ENCODE measurements around the gene C6orf132.

DNA sequence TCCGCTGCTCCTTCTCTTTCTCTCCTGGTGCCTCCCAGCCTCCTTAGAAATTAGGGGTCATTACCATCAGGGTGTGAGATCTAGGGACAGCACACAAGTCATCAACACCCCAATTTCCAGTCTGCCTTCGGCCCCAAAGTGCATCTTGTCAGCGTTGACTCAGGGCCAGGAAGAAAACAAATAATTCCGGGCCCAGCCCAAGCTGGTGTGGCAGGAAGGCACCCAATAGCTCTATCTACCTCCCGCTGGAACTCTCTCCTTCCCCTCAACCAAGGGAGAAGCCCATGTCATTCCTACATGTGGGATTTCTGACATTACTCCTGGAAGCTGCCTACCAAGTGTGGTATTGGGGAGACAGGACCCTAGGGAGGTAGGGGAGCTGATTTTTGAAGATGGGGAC, 11.5 kb upstream of the C6orf132 start:
- TF ChIP-seq, protein P1, sequence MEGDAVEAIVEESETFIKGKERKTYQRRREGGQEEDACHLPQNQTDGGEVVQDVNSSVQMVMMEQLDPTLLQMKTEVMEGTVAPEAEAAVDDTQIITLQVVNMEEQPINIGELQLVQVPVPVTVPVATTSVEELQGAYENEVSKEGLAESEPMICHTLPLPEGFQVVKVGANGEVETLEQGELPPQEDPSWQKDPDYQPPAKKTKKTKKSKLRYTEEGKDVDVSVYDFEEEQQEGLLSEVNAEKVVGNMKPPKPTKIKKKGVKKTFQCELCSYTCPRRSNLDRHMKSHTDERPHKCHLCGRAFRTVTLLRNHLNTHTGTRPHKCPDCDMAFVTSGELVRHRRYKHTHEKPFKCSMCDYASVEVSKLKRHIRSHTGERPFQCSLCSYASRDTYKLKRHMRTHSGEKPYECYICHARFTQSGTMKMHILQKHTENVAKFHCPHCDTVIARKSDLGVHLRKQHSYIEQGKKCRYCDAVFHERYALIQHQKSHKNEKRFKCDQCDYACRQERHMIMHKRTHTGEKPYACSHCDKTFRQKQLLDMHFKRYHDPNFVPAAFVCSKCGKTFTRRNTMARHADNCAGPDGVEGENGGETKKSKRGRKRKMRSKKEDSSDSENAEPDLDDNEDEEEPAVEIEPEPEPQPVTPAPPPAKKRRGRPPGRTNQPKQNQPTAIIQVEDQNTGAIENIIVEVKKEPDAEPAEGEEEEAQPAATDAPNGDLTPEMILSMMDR (IDR thresholded peaks at IDR 0.05; ENCODE audit: low read depth, low read length): no peak
- no peak for TF ChIP-seq EZH2phosphoT487 (IDR thresholded peaks at IDR 0.05; ENCODE audit: low read depth)
